Measurements from ENCODE around the gene NT5M. TPM values are rescaled to one million over a fixed set of nuclear protein-coding genes. Genes with fewer than 3 reads are reported as not detected.

NT5M gene
- total RNA-seq, 1 experiment from 2014 or later: 5.5 TPM

- intact Hi-C loops (cut with micrococcal nuclease): no loop called here
- ChIA-PET POLR2A (interaction anchor here (0.7 to 1.1 kb wide), 2 partner anchors 15 to 19 kb away, joined by 5 to 7 read pairs; partner anchors contain the start of gene FLCN), CTCF (no interaction called here)
- no peak overlapping the region for H3K27ac Mint-ChIP-seq (ENCODE audit: low read depth, unreplicated experiment)
- H3K4me1 Mint-ChIP-seq (ENCODE audit: insufficient read depth, unreplicated experiment): no peaks in the 10 kb centered on the region
- no peak overlapping the region for H3K4me3 Mint-ChIP-seq (ENCODE audit: unreplicated experiment)
- no peaks in the 10 kb centered on the region for H3K9me3 Mint-ChIP-seq (ENCODE audit: unreplicated experiment)
- DNase-seq (ENCODE audit: unreplicated experiment): no peak
- no TSS peak for BruUV-seq (replicated peaks)
- H3K36me3 Mint-ChIP-seq (ENCODE audit: insufficient read depth, unreplicated experiment): peaks cover 97% of the 10 kb centered on the region
- H3K27me3 Mint-ChIP-seq (ENCODE audit: insufficient read depth, unreplicated experiment): no peaks in the 10 kb centered on the region
- no peak for TF ChIP-seq CTCF (IDR thresholded peaks at IDR 0.05; ENCODE audit: unreplicated experiment)
These were observed 46.9 kb upstream of the NT5M start for GRCh38 chr17:17256316-17256715.

- ChIA-PET CTCF (interaction anchor here (0.7 kb wide), 1 partner anchor 990 kb away, joined by 3 read pairs; no protein-coding TSS in a partner anchor), POLR2A (interaction anchor here (1.0 to 1.8 kb wide), 2 partner anchors 11 to 21 kb away, joined by 3 to 8 read pairs; partner anchors contain the start of gene FLCN)
- Mint-ChIP-seq H3K27ac (ENCODE audit: low read depth, unreplicated experiment) (peak overlapping the region; percentile 58), H3K4me3 (ENCODE audit: unreplicated experiment) (no peak overlapping the region), H3K4me1 (ENCODE audit: insufficient read depth, unreplicated experiment) (no peaks in the 10 kb centered on the region), H3K36me3 (ENCODE audit: insufficient read depth, unreplicated experiment) (peaks cover 99% of the 10 kb centered on the region), H3K27me3 (ENCODE audit: insufficient read depth, unreplicated experiment) (no peaks in the 10 kb centered on the region), H3K9me3 (ENCODE audit: unreplicated experiment) (no peaks in the 10 kb centered on the region)
- TF ChIP-seq CTCF (IDR thresholded peaks at IDR 0.05; ENCODE audit: unreplicated experiment): no peak
- DNase-seq (ENCODE audit: unreplicated experiment): no peak
- intact Hi-C loops (cut with micrococcal nuclease): no loop called here
- no TSS peak for BruUV-seq (replicated peaks)
These were observed 45.2 kb upstream of the NT5M start for GRCh38 chr17:17258011-17258410.

- Mint-ChIP-seq H3K4me3 (ENCODE audit: unreplicated experiment) (no peak overlapping the region), H3K36me3 (ENCODE audit: insufficient read depth, unreplicated experiment) (peaks cover 99% of the 10 kb centered on the region), H3K9me3 (ENCODE audit: unreplicated experiment) (no peaks in the 10 kb centered on the region), H3K27me3 (ENCODE audit: insufficient read depth, unreplicated experiment) (no peaks in the 10 kb centered on the region), H3K27ac (ENCODE audit: low read depth, unreplicated experiment) (peak overlapping the region; percentile 32), H3K4me1 (ENCODE audit: insufficient read depth, unreplicated experiment) (no peaks in the 10 kb centered on the region)
- ChIA-PET POLR2A (interaction anchor here (1.0 to 1.8 kb wide), 3 partner anchors 9 to 21 kb away, joined by 3 to 8 read pairs (median 3); partner anchors contain the start of gene FLCN), CTCF (interaction anchor here (0.6 to 1.2 kb wide), 4 partner anchors 12 to 222 kb away, joined by 3 to 6 read pairs (median 4); no protein-coding TSS in a partner anchor)
- TF ChIP-seq CTCF (IDR thresholded peaks at IDR 0.05; ENCODE audit: unreplicated experiment): no peak
- no peak for DNase-seq (ENCODE audit: unreplicated experiment)
- no TSS peak for BruUV-seq (replicated peaks)
- intact Hi-C loops (cut with micrococcal nuclease): no loop called here
These were observed 44.2 kb upstream of the NT5M start for GRCh38 chr17:17258998-17259397.

- DNase-seq (ENCODE audit: unreplicated experiment): no peak
- ChIA-PET CTCF (interaction anchor here (0.5 kb wide), 1 partner anchor 262 kb away, joined by 3 read pairs; no protein-coding TSS in a partner anchor), POLR2A (interaction anchor here (0.9 to 1.0 kb wide), 2 partner anchors 27 to 39 kb away, joined by 3 read pairs; partner anchors contain the start of gene FLCN)
- Mint-ChIP-seq H3K27me3 (ENCODE audit: insufficient read depth, unreplicated experiment) (no peaks in the 10 kb centered on the region), H3K27ac (ENCODE audit: low read depth, unreplicated experiment) (no peak overlapping the region), H3K4me3 (ENCODE audit: unreplicated experiment) (no peak overlapping the region), H3K36me3 (ENCODE audit: insufficient read depth, unreplicated experiment) (peaks cover 98% of the 10 kb centered on the region), H3K4me1 (ENCODE audit: insufficient read depth, unreplicated experiment) (no peaks in the 10 kb centered on the region), H3K9me3 (ENCODE audit: unreplicated experiment) (no peaks in the 10 kb centered on the region)
- no TSS peak for BruUV-seq (replicated peaks)
- intact Hi-C loops (cut with micrococcal nuclease): no loop called here
- TF ChIP-seq CTCF (IDR thresholded peaks at IDR 0.05; ENCODE audit: unreplicated experiment): no peak
These were observed 38.7 kb upstream of the NT5M start for GRCh38 chr17:17264430-17264829.

Data from MCF 10A (cell line).